Measurements from ENCODE around the gene NRG2. TPM values are rescaled to one million over a fixed set of nuclear protein-coding genes. Genes with fewer than 3 reads are reported as not detected.

NRG2 gene
- total RNA-seq, 1 donor from 2014 or later: 0.52 TPM

- no peaks in the 10 kb centered on the region for H3K9me3 ChIP-seq (ENCODE audit: control insufficient read depth in 3 of 3, low read length in 3 of 3)
- peaks cover 0 to 3% (median 2%) of the 10 kb centered on the region in 3 donors for H3K4me1 ChIP-seq (ENCODE audit: control insufficient read depth in 3 of 3, insufficient read depth in 3 of 3, low read length in 3 of 3)
- H3K27me3 ChIP-seq (ENCODE audit: control insufficient read depth in 3 of 3, insufficient read depth in 3 of 3, low read length in 3 of 3): peaks cover 0 to 2% (median 0%) of the 10 kb centered on the region in 3 donors
- no peak overlapping the region for H3K9ac ChIP-seq (ENCODE audit: low read depth in 1 of 3, low read length in 3 of 3)
- no peak overlapping the region for H3K4me3 ChIP-seq (ENCODE audit: low read length in 3 of 3)
- no peak overlapping the region for H3K27ac ChIP-seq (ENCODE audit: low read depth, low read length)
- peaks cover 2 to 4% (median 3%) of the 10 kb centered on the region in 3 donors for H3K36me3 ChIP-seq (ENCODE audit: control insufficient read depth in 3 of 3, insufficient read depth in 3 of 3, low read length in 3 of 3)
Observed at GRCh38 chr5:139875957-139876356, 167.1 kb downstream of the NRG2 start.

- Histone ChIP-seq H3K27ac (ENCODE audit: low read depth, low read length) (no peak overlapping the region), H3K4me3 (ENCODE audit: low read length in 3 of 3) (no peak overlapping the region), H3K27me3 (ENCODE audit: control insufficient read depth in 3 of 3, insufficient read depth in 3 of 3, low read length in 3 of 3) (peaks cover 0 to 2% (median 0%) of the 10 kb centered on the region in 3 donors), H3K9ac (ENCODE audit: low read depth in 1 of 3, low read length in 3 of 3) (no peak overlapping the region), H3K4me1 (ENCODE audit: control insufficient read depth in 3 of 3, insufficient read depth in 3 of 3, low read length in 3 of 3) (peaks cover 0 to 2% (median 0%) of the 10 kb centered on the region in 3 donors), H3K36me3 (ENCODE audit: control insufficient read depth in 3 of 3, insufficient read depth in 3 of 3, low read length in 3 of 3) (peaks cover 0 to 3% (median 2%) of the 10 kb centered on the region in 3 donors), H3K9me3 (ENCODE audit: control insufficient read depth in 3 of 3, low read length in 3 of 3) (no peaks in the 10 kb centered on the region)
Observed at GRCh38 chr5:139872851-139873794, 170.0 kb downstream of the NRG2 start.

- no peaks in the 10 kb centered on the region for H3K9me3 ChIP-seq (ENCODE audit: control insufficient read depth in 3 of 3, low read length in 3 of 3)
- no peak overlapping the region for H3K27ac ChIP-seq (ENCODE audit: low read depth, low read length)
- H3K9ac ChIP-seq (ENCODE audit: low read depth in 1 of 3, low read length in 3 of 3): no peak overlapping the region
- peaks cover 0 to 2% (median 0%) of the 10 kb centered on the region in 3 donors for H3K27me3 ChIP-seq (ENCODE audit: control insufficient read depth in 3 of 3, insufficient read depth in 3 of 3, low read length in 3 of 3)
- no peak overlapping the region for H3K4me3 ChIP-seq (ENCODE audit: low read length in 3 of 3)
- peaks cover 0 to 2% (median 0%) of the 10 kb centered on the region in 3 donors for H3K4me1 ChIP-seq (ENCODE audit: control insufficient read depth in 3 of 3, insufficient read depth in 3 of 3, low read length in 3 of 3)
- peaks cover 0 to 3% (median 0%) of the 10 kb centered on the region in 3 donors for H3K36me3 ChIP-seq (ENCODE audit: control insufficient read depth in 3 of 3, insufficient read depth in 3 of 3, low read length in 3 of 3)
Observed at GRCh38 chr5:139872052-139872766, 170.9 kb downstream of the NRG2 start.

- Histone ChIP-seq H3K9ac (ENCODE audit: low read depth in 1 of 3, low read length in 3 of 3) (no peak overlapping the region), H3K27me3 (ENCODE audit: control insufficient read depth in 3 of 3, insufficient read depth in 3 of 3, low read length in 3 of 3) (peaks cover 0 to 2% (median 0%) of the 10 kb centered on the region in 3 donors), H3K4me1 (ENCODE audit: control insufficient read depth in 3 of 3, insufficient read depth in 3 of 3, low read length in 3 of 3) (peaks cover 0 to 2% (median 0%) of the 10 kb centered on the region in 3 donors), H3K27ac (ENCODE audit: low read depth, low read length) (no peak overlapping the region), H3K36me3 (ENCODE audit: control insufficient read depth in 3 of 3, insufficient read depth in 3 of 3, low read length in 3 of 3) (peaks cover 0 to 3% (median 0%) of the 10 kb centered on the region in 3 donors), H3K9me3 (ENCODE audit: control insufficient read depth in 3 of 3, low read length in 3 of 3) (no peaks in the 10 kb centered on the region), H3K4me3 (ENCODE audit: low read length in 3 of 3) (no peak overlapping the region)
Observed at GRCh38 chr5:139871614-139872013, 171.5 kb downstream of the NRG2 start.

- Histone ChIP-seq H3K4me3 (ENCODE audit: low read length in 3 of 3) (no peak overlapping the region), H3K27me3 (ENCODE audit: control insufficient read depth in 3 of 3, insufficient read depth in 3 of 3, low read length in 3 of 3) (peaks cover 0 to 2% (median 0%) of the 10 kb centered on the region in 3 donors), H3K9ac (ENCODE audit: low read depth in 1 of 3, low read length in 3 of 3) (no peak overlapping the region), H3K36me3 (ENCODE audit: control insufficient read depth in 3 of 3, insufficient read depth in 3 of 3, low read length in 3 of 3) (peaks cover 0 to 3% (median 0%) of the 10 kb centered on the region in 3 donors), H3K9me3 (ENCODE audit: control insufficient read depth in 3 of 3, low read length in 3 of 3) (no peaks in the 10 kb centered on the region), H3K4me1 (ENCODE audit: control insufficient read depth in 3 of 3, insufficient read depth in 3 of 3, low read length in 3 of 3) (peaks cover 0 to 2% (median 0%) of the 10 kb centered on the region in 3 donors), H3K27ac (ENCODE audit: low read depth, low read length) (no peak overlapping the region)
Observed at GRCh38 chr5:139870677-139871076, 172.4 kb downstream of the NRG2 start.

GRCh38 chr5:139869042-139869790 lies 173.9 kb downstream of the NRG2 start:
- Histone ChIP-seq H3K4me3 (ENCODE audit: low read length in 3 of 3) (no peak overlapping the region), H3K27ac (ENCODE audit: low read depth, low read length) (no peak overlapping the region), H3K4me1 (ENCODE audit: control insufficient read depth in 3 of 3, insufficient read depth in 3 of 3, low read length in 3 of 3) (peaks cover 0 to 3% (median 2%) of the 10 kb centered on the region in 3 donors), H3K27me3 (ENCODE audit: control insufficient read depth in 3 of 3, insufficient read depth in 3 of 3, low read length in 3 of 3) (peaks cover 0 to 2% (median 0%) of the 10 kb centered on the region in 3 donors), H3K36me3 (ENCODE audit: control insufficient read depth in 3 of 3, insufficient read depth in 3 of 3, low read length in 3 of 3) (peaks cover 0 to 3% (median 0%) of the 10 kb centered on the region in 3 donors), H3K9ac (ENCODE audit: low read depth in 1 of 3, low read length in 3 of 3) (no peak overlapping the region), H3K9me3 (ENCODE audit: control insufficient read depth in 3 of 3, low read length in 3 of 3) (no peaks in the 10 kb centered on the region)

- Histone ChIP-seq H3K4me3 (ENCODE audit: low read length in 3 of 3) (no peak overlapping the region), H3K9ac (ENCODE audit: low read depth in 1 of 3, low read length in 3 of 3) (no peak overlapping the region), H3K36me3 (ENCODE audit: control insufficient read depth in 3 of 3, insufficient read depth in 3 of 3, low read length in 3 of 3) (peaks cover 0 to 3% (median 0%) of the 10 kb centered on the region in 3 donors), H3K9me3 (ENCODE audit: control insufficient read depth in 3 of 3, low read length in 3 of 3) (no peaks in the 10 kb centered on the region), H3K27me3 (ENCODE audit: control insufficient read depth in 3 of 3, insufficient read depth in 3 of 3, low read length in 3 of 3) (no peaks in the 10 kb centered on the region), H3K27ac (ENCODE audit: low read depth, low read length) (no peak overlapping the region), H3K4me1 (ENCODE audit: control insufficient read depth in 3 of 3, insufficient read depth in 3 of 3, low read length in 3 of 3) (peaks cover 13 to 19% (median 14%) of the 10 kb centered on the region in 3 donors)
Observed at GRCh38 chr5:139867581-139867980, 175.5 kb downstream of the NRG2 start.

- Histone ChIP-seq H3K27ac (ENCODE audit: low read depth, low read length) (no peak overlapping the region), H3K4me1 (ENCODE audit: control insufficient read depth in 3 of 3, insufficient read depth in 3 of 3, low read length in 3 of 3) (peaks cover 13 to 21% (median 14%) of the 10 kb centered on the region in 3 donors), H3K27me3 (ENCODE audit: control insufficient read depth in 3 of 3, insufficient read depth in 3 of 3, low read length in 3 of 3) (no peaks in the 10 kb centered on the region), H3K9ac (ENCODE audit: low read depth in 1 of 3, low read length in 3 of 3) (no peak overlapping the region), H3K9me3 (ENCODE audit: control insufficient read depth in 3 of 3, low read length in 3 of 3) (no peaks in the 10 kb centered on the region), H3K4me3 (ENCODE audit: low read length in 3 of 3) (no peak overlapping the region), H3K36me3 (ENCODE audit: control insufficient read depth in 3 of 3, insufficient read depth in 3 of 3, low read length in 3 of 3) (peaks cover 0 to 3% (median 0%) of the 10 kb centered on the region in 3 donors)
Observed at GRCh38 chr5:139867109-139867508, 176.0 kb downstream of the NRG2 start.

- H3K4me1 ChIP-seq (ENCODE audit: control insufficient read depth in 3 of 3, insufficient read depth in 3 of 3, low read length in 3 of 3): peaks cover 13 to 21% (median 14%) of the 10 kb centered on the region in 3 donors
- H3K9ac ChIP-seq (ENCODE audit: low read depth in 1 of 3, low read length in 3 of 3): no peak overlapping the region
- no peak overlapping the region for H3K4me3 ChIP-seq (ENCODE audit: low read length in 3 of 3)
- H3K36me3 ChIP-seq (ENCODE audit: control insufficient read depth in 3 of 3, insufficient read depth in 3 of 3, low read length in 3 of 3): no peaks in the 10 kb centered on the region
- no peaks in the 10 kb centered on the region for H3K9me3 ChIP-seq (ENCODE audit: control insufficient read depth in 3 of 3, low read length in 3 of 3)
- no peak overlapping the region for H3K27ac ChIP-seq (ENCODE audit: low read depth, low read length)
- H3K27me3 ChIP-seq (ENCODE audit: control insufficient read depth in 3 of 3, insufficient read depth in 3 of 3, low read length in 3 of 3): no peaks in the 10 kb centered on the region
Observed at GRCh38 chr5:139864716-139865483, 178.2 kb downstream of the NRG2 start.
